ENCODE results near the gene STK31.

The STK31 gene

GRCh38 chr7:23710000-23710399 is at the start of gene STK31:
Gene STK31 (plus strand): TSS chr7:23710219. CDS start chr7:23710286, 67 bp downstream.
- Histone ChIP-seq H3K4me3 (ENCODE audit: severe bottlenecking) (no peak within 1 kb of the TSS), H3K27me3 (ENCODE audit: insufficient read depth, poor library complexity, severe bottlenecking) (no peaks in the 10 kb centered on the region), H3K4me1 (ENCODE audit: insufficient read depth, poor library complexity, severe bottlenecking) (peaks cover 22% of the 10 kb centered on the region), H3K36me3 (ENCODE audit: low read depth) (no peaks in the 10 kb centered on the region), H3K27ac (ENCODE audit: poor library complexity, severe bottlenecking) (no peak within 1 kb of the TSS), H3K9me3 (ENCODE audit: severe bottlenecking) (no peaks in the 10 kb centered on the region)
- ATAC-seq (ENCODE audit: low read depth) (no peak), DNase-seq (ENCODE audit: low spot score) (no peak)
- no peak for TF ChIP-seq CTCF (IDR thresholded peaks at IDR 0.05; ENCODE audit: poor library complexity, severe bottlenecking)

- TF ChIP-seq CTCF (IDR thresholded peaks at IDR 0.05; ENCODE audit: poor library complexity, severe bottlenecking): no peak
- H3K27me3 ChIP-seq (ENCODE audit: insufficient read depth, poor library complexity, severe bottlenecking): no peaks in the 10 kb centered on the region
- H3K27ac ChIP-seq (ENCODE audit: poor library complexity, severe bottlenecking): no peak overlapping the region
Observed at GRCh38 chr7:23661385-23661784, 48.6 kb upstream of the STK31 start.

GRCh38 chr7:23662124-23662983 is 47.7 kb upstream of the STK31 start:
- H3K27ac ChIP-seq (ENCODE audit: poor library complexity, severe bottlenecking): no peak overlapping the region
- no peak for TF ChIP-seq CTCF (IDR thresholded peaks at IDR 0.05; ENCODE audit: poor library complexity, severe bottlenecking)
- ATAC-seq (ENCODE audit: low read depth) (no peak), DNase-seq (ENCODE audit: low spot score) (no peak)
- H3K4me3 ChIP-seq (ENCODE audit: severe bottlenecking): no peak overlapping the region
- no peaks in the 10 kb centered on the region for H3K4me1 ChIP-seq (ENCODE audit: insufficient read depth, poor library complexity, severe bottlenecking)
- H3K36me3 ChIP-seq (ENCODE audit: low read depth): no peaks in the 10 kb centered on the region
- no peaks in the 10 kb centered on the region for H3K27me3 ChIP-seq (ENCODE audit: insufficient read depth, poor library complexity, severe bottlenecking)
- H3K9me3 ChIP-seq (ENCODE audit: severe bottlenecking): no peaks in the 10 kb centered on the region

More at GRCh38 chr7:23661385-23661784, 48.6 kb upstream of the STK31 start:
- Histone ChIP-seq H3K36me3 (ENCODE audit: low read depth) (no peaks in the 10 kb centered on the region), H3K4me3 (ENCODE audit: severe bottlenecking) (no peak overlapping the region), H3K4me1 (ENCODE audit: insufficient read depth, poor library complexity, severe bottlenecking) (no peaks in the 10 kb centered on the region), H3K9me3 (ENCODE audit: severe bottlenecking) (no peaks in the 10 kb centered on the region)
- ATAC-seq (ENCODE audit: low read depth) (no peak), DNase-seq (ENCODE audit: low spot score) (no peak)

- Histone ChIP-seq H3K9me3 (ENCODE audit: severe bottlenecking) (no peaks in the 10 kb centered on the region), H3K4me1 (ENCODE audit: insufficient read depth, poor library complexity, severe bottlenecking) (no peaks in the 10 kb centered on the region), H3K36me3 (ENCODE audit: low read depth) (no peaks in the 10 kb centered on the region), H3K27me3 (ENCODE audit: insufficient read depth, poor library complexity, severe bottlenecking) (no peaks in the 10 kb centered on the region), H3K27ac (ENCODE audit: poor library complexity, severe bottlenecking) (no peak overlapping the region), H3K4me3 (ENCODE audit: severe bottlenecking) (no peak overlapping the region)
- TF ChIP-seq CTCF (IDR thresholded peaks at IDR 0.05; ENCODE audit: poor library complexity, severe bottlenecking): no peak
- DNase-seq (ENCODE audit: low spot score) (no peak), ATAC-seq (ENCODE audit: low read depth) (no peak)
Observed at GRCh38 chr7:23662984-23663313, 47.1 kb upstream of the STK31 start.

GRCh38 chr7:23664122-23664521 is 45.9 kb upstream of the STK31 start:
- DNase-seq (ENCODE audit: low spot score) (no peak), ATAC-seq (ENCODE audit: low read depth) (no peak)
- H3K27me3 ChIP-seq (ENCODE audit: insufficient read depth, poor library complexity, severe bottlenecking): no peaks in the 10 kb centered on the region
- H3K36me3 ChIP-seq (ENCODE audit: low read depth): no peaks in the 10 kb centered on the region
- no peak overlapping the region for H3K4me3 ChIP-seq (ENCODE audit: severe bottlenecking)
- TF ChIP-seq CTCF (IDR thresholded peaks at IDR 0.05; ENCODE audit: poor library complexity, severe bottlenecking): no peak
- H3K4me1 ChIP-seq (ENCODE audit: insufficient read depth, poor library complexity, severe bottlenecking): no peaks in the 10 kb centered on the region
- H3K27ac ChIP-seq (ENCODE audit: poor library complexity, severe bottlenecking): no peak overlapping the region
- H3K9me3 ChIP-seq (ENCODE audit: severe bottlenecking): no peaks in the 10 kb centered on the region

Data from RWPE2 (cell line).